ENCODE data around the gene C18orf63.

DNA sequence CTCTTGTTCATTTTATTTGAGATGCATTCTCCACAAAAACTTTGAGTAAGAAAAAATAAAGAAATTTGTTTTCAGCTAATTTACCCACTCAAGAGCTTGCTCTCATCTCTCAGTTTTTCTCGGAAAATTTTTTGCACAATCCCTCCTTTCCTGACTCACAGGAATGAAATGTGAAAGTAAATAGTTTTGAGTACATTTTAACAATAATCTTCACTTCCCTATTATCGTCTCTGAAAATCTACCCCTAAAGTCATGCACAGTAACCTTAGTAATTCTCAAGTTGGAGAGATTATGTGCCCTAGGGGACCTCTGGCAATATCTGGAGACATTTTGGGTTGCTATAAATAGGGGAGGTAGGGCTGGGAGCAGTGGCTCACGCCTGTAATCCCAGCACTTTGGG lies 26.5 kb upstream of the C18orf63 start:
- no peak for TF ChIP-seq CTCF (conservative IDR thresholded peaks at IDR 0.05; ENCODE audit: low read length)
- TF ChIP-seq EZH2phosphoT487 (IDR thresholded peaks at IDR 0.05; ENCODE audit: borderline replicate concordance), result no peak
